K562 (cell line): ENCODE results near the gene ABCG2.

Experiments used
- ATF1 ChIP-seq, 2 experiments: fragments of 450-650 bp in 1 of 2; IDR thresholded peaks; 2 replicates each; pipeline ENCODE4 v1.6.1; 2016; ENCODE audit warnings: missing compliant biosample characterization in 1 of 2, missing genetic modification characterization in 1 of 2
- BCOR ChIP-seq: fragments of 450-650 bp; IDR thresholded peaks from 2 replicates; pipeline ENCODE4 v1.6.1; 2016
- BRCA1 ChIP-seq, 2 experiments: fragments of 450-650 bp in 1 of 2; sonication (generic) in 1 of 2; formaldehyde crosslinking in 1 of 2; IDR thresholded peaks; 2 replicates each; pipeline versions ENCODE4 v1.5.0 to v1.6.1; 2017 to 2020; ENCODE audit warnings: mild to moderate bottlenecking in 1 of 2, missing genetic modification reagents in 1 of 2
- BRD9 ChIP-seq: fragments of 450-650 bp; IDR thresholded peaks from 2 replicates; pipeline ENCODE4 v1.6.1; 2018; ENCODE audit warnings: low read depth; ENCODE audit not compliant: partially characterized antibody
- IRF2 ChIP-seq: sonication (generic); formaldehyde crosslinking; IDR thresholded peaks from 2 replicates; pipeline ENCODE4 v1.8.1; 2022; ENCODE audit warnings: mild to moderate bottlenecking, missing genetic modification reagents
- NFYB ChIP-seq: IDR thresholded peaks from 2 replicates; pipeline ENCODE4 v1.6.1; 2011; ENCODE audit warnings: mild to moderate bottlenecking, moderate library complexity; ENCODE audit not compliant: insufficient read length; ENCODE audit errors: extremely low read depth
- POLR2A ChIP-seq: fragments of 450-650 bp; conservative IDR thresholded peaks from 2 replicates; pipeline ENCODE4 v1.6.1; 2016
- SMC3 ChIP-seq: conservative IDR thresholded peaks from 2 replicates; pipeline ENCODE4 v1.6.1; 2011; ENCODE audit warnings: low read depth, low read length, improper control_type of control experiment; ENCODE audit not compliant: insufficient read depth
- THRA ChIP-seq: fragments of 450-650 bp; IDR thresholded peaks from 2 replicates; pipeline ENCODE4 v1.6.1; 2017; ENCODE audit warnings: mild to moderate bottlenecking, moderate library complexity
- ZBTB17 ChIP-seq: fragments of 450-650 bp; formaldehyde crosslinking; IDR thresholded peaks from 2 replicates; pipeline ENCODE4 v1.4.0; 2020; ENCODE audit warnings: mild to moderate bottlenecking
- TF ChIP-seq, protein P1 (sequence below): fragments of 150-350 bp; conservative IDR thresholded peaks from 2 replicates; pipeline ENCODE4 v1.6.1; 2014; ENCODE audit warnings: low read length
- TF ChIP-seq, protein P2 (sequence below): sonication (generic); formaldehyde crosslinking; IDR thresholded peaks from 2 replicates; pipeline ENCODE4 v1.8.1; 2023; ENCODE audit warnings: missing genetic modification reagents, mild to moderate bottlenecking, borderline replicate concordance
- TF ChIP-seq, protein P3 (sequence below), 3 experiments: IDR thresholded peaks in 2 of 3; conservative IDR thresholded peaks in 1 of 3; 2 replicates each; pipeline ENCODE4 v1.5.1; 2011 to 2012; ENCODE audit warnings: low read length in 3 of 3, mild to moderate bottlenecking in 3 of 3, control low read depth in 2 of 3, improper control_type of control experiment in 1 of 3, inconsistent platforms in 1 of 3, low read depth in 1 of 3, mixed read lengths in 1 of 3, moderate library complexity in 1 of 3; ENCODE audit not compliant: insufficient read depth in 2 of 3

DNA sequence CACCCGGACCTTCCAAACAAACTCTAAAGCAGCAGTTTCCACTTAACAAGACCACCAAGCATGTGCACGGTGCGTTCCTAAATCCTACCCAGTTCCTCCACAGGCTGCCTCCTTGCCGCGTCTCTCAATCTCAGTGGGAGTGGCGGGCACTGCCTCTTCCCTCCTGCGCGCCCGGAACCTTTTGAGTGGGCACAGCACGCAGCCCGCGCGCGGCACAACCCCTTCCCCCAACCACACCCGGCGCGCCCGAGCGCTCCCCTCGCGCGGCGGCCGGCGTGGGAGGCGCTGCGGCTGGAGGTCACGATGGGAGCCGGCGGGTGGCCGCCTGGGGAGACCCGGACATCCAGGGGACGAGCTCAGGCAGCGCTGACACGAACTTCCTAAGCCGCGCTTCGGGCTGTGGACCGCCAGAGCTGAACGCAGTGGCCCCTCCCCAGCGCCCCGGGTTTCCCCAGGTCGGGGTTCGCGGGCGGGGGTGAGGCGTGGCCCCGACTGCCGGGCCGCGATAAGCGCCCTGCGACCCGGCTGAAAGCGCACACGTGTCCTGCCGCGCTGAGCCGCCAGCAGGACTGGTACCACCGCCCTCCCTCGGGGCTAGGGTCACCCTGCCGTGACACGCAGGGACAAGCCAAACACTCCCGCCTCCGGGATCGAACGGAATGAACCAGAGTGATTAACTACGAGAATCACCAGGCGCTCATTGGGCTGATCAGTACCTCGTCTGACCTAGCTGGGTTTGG lies at the start of gene ABCG2:
- TF ChIP-seq, protein P1, sequence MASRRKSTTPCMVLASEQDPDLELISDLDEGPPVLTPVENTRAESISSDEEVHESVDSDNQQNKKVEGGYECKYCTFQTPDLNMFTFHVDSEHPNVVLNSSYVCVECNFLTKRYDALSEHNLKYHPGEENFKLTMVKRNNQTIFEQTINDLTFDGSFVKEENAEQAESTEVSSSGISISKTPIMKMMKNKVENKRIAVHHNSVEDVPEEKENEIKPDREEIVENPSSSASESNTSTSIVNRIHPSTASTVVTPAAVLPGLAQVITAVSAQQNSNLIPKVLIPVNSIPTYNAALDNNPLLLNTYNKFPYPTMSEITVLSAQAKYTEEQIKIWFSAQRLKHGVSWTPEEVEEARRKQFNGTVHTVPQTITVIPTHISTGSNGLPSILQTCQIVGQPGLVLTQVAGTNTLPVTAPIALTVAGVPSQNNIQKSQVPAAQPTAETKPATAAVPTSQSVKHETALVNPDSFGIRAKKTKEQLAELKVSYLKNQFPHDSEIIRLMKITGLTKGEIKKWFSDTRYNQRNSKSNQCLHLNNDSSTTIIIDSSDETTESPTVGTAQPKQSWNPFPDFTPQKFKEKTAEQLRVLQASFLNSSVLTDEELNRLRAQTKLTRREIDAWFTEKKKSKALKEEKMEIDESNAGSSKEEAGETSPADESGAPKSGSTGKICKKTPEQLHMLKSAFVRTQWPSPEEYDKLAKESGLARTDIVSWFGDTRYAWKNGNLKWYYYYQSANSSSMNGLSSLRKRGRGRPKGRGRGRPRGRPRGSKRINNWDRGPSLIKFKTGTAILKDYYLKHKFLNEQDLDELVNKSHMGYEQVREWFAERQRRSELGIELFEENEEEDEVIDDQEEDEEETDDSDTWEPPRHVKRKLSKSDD: no peak
- TF ChIP-seq SMC3 (no peak), IRF2 (CRISPR knock-in tag) (no peak), THRA (no peak), ZBTB17 (CRISPR knock-in tag) (no peak), NFYB (no peak), BRCA1 (IDR thresholded peaks at IDR 0.05) (no peak), BRCA1 (CRISPR knock-in tag; IDR thresholded peaks at IDR 0.05) (no peak), POLR2A (no peak), BRD9 (no peak), BCOR (0 out of 2 replicates have a peak, but pooled peaks have one; percentile 13), ATF1 (CRISPR knock-in tag; IDR thresholded peaks at IDR 0.05) (no peak), ATF1 (tag; IDR thresholded peaks at IDR 0.05) (peak; percentile 23; the same call in 1 of the 2 replicates)
- TF ChIP-seq, protein P2, sequence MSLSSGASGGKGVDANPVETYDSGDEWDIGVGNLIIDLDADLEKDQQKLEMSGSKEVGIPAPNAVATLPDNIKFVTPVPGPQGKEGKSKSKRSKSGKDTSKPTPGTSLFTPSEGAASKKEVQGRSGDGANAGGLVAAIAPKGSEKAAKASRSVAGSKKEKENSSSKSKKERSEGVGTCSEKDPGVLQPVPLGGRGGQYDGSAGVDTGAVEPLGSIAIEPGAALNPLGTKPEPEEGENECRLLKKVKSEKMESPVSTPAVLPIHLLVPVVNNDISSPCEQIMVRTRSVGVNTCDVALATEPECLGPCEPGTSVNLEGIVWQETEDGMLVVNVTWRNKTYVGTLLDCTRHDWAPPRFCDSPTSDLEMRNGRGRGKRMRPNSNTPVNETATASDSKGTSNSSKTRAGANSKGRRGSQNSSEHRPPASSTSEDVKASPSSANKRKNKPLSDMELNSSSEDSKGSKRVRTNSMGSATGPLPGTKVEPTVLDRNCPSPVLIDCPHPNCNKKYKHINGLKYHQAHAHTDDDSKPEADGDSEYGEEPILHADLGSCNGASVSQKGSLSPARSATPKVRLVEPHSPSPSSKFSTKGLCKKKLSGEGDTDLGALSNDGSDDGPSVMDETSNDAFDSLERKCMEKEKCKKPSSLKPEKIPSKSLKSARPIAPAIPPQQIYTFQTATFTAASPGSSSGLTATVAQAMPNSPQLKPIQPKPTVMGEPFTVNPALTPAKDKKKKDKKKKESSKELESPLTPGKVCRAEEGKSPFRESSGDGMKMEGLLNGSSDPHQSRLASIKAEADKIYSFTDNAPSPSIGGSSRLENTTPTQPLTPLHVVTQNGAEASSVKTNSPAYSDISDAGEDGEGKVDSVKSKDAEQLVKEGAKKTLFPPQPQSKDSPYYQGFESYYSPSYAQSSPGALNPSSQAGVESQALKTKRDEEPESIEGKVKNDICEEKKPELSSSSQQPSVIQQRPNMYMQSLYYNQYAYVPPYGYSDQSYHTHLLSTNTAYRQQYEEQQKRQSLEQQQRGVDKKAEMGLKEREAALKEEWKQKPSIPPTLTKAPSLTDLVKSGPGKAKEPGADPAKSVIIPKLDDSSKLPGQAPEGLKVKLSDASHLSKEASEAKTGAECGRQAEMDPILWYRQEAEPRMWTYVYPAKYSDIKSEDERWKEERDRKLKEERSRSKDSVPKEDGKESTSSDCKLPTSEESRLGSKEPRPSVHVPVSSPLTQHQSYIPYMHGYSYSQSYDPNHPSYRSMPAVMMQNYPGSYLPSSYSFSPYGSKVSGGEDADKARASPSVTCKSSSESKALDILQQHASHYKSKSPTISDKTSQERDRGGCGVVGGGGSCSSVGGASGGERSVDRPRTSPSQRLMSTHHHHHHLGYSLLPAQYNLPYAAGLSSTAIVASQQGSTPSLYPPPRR (CRISPR knock-in tag): no peak
- TF ChIP-seq, protein P3, sequence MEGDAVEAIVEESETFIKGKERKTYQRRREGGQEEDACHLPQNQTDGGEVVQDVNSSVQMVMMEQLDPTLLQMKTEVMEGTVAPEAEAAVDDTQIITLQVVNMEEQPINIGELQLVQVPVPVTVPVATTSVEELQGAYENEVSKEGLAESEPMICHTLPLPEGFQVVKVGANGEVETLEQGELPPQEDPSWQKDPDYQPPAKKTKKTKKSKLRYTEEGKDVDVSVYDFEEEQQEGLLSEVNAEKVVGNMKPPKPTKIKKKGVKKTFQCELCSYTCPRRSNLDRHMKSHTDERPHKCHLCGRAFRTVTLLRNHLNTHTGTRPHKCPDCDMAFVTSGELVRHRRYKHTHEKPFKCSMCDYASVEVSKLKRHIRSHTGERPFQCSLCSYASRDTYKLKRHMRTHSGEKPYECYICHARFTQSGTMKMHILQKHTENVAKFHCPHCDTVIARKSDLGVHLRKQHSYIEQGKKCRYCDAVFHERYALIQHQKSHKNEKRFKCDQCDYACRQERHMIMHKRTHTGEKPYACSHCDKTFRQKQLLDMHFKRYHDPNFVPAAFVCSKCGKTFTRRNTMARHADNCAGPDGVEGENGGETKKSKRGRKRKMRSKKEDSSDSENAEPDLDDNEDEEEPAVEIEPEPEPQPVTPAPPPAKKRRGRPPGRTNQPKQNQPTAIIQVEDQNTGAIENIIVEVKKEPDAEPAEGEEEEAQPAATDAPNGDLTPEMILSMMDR (IDR thresholded peaks at IDR 0.05 in 2 of 3, conservative IDR thresholded peaks at IDR 0.05 in 1 of 3; ENCODE audit: insufficient read depth in 2 of 3, low read depth in 1 of 3, low read length in 3 of 3): no peak
